GM12878 (cell line): ENCODE data around the gene ALCAM. TPM values are rescaled to one million over a fixed set of nuclear protein-coding genes. Genes with fewer than 3 reads are reported as not detected.

Source experiments
- ATAC-seq: fragments of 200-7000 bp; cut with Tn5 transposase; 3 replicates; pipeline ENCODE4 v1.9.1; 2020; ENCODE audit warnings: mild to moderate bottlenecking, moderate library complexity
- BruUV-seq: library from RNA; stranded (reverse); fragments of 400-500 nt; replicated peaks from 2 replicates; lab custom pipeline; 2021; lab: Mats Ljungman, UMichigan
- CTCF ChIA-PET: fragments of 300-600 bp; sonication (Branson Sonifier 250); formaldehyde crosslinking; extraction: SDS; loops from one replicate; lab custom pipeline; 2021; ENCODE audit warnings: inconsistent platforms; lab: Yijun Ruan, JAX
- POLR2A ChIA-PET: fragments of 350-600 bp; formaldehyde crosslinking; extraction: SDS; loops from one replicate; lab custom pipeline; 2021; ENCODE audit warnings: inconsistent platforms; lab: Charles Lee
- RAD21 ChIA-PET: fragments of 300-600 bp; sonication (Branson Sonifier 250); formaldehyde crosslinking; loops from one replicate; lab custom pipeline; 2023; ENCODE audit warnings: antibody characterized with exemption; ENCODE audit not compliant: unreplicated experiment; lab: Charles Lee
- SMC1A ChIA-PET: fragments of 300-600 bp; sonication (Branson Sonifier 250); formaldehyde crosslinking; loops from one replicate; lab custom pipeline; 2023; ENCODE audit not compliant: unreplicated experiment, uncharacterized antibody; lab: Charles Lee
- DNase-seq: peaks from one replicate; pipeline ENCODE4 v3.0.0-alpha.2; 2011; ENCODE audit warnings: low read depth, low spot score
- FAIRE-seq: peaks from 3 replicates; lab custom pipeline; 2011; peaks lifted over from hg19 to GRCh38; lab: Jason Lieb, UNC
- H2AFZ ChIP-seq: 2 replicates; pipeline ENCODE4 v1.6.0; 2011; ENCODE audit warnings: low read depth, low read length, control low read depth; ENCODE audit not compliant: control insufficient read depth
- H3K27ac ChIP-seq: 2 replicates; pipeline ENCODE4 v1.5.1; 2011; ENCODE audit warnings: control low read depth; ENCODE audit not compliant: control insufficient read depth, insufficient read depth
- H3K27me3 ChIP-seq, 2 experiments: replicated peaks in 1 of 2; 2 replicates each; pipeline versions ENCODE4 v1.6.0 to v1.6.1; 2011; ENCODE audit warnings: low read length in 1 of 2; ENCODE audit not compliant: control insufficient read depth in 2 of 2, insufficient read depth in 2 of 2
- H3K36me3 ChIP-seq, 2 experiments: 2 replicates each; pipeline ENCODE4 v1.5.1; 2011; ENCODE audit warnings: low read length in 1 of 2; ENCODE audit not compliant: control insufficient read depth in 2 of 2, insufficient read depth in 2 of 2
- H3K4me1 ChIP-seq: 2 replicates; pipeline ENCODE4 v1.6.1; 2011; ENCODE audit warnings: mild to moderate bottlenecking, low read length, moderate library complexity, mixed read lengths; ENCODE audit not compliant: control insufficient read depth, insufficient read depth
- H3K4me2 ChIP-seq: 2 replicates; pipeline ENCODE4 v1.6.0; 2011; ENCODE audit warnings: control low read depth; ENCODE audit not compliant: control insufficient read depth, insufficient read depth
- H3K4me3 ChIP-seq: fragments of 200-600 bp; sonication (generic); 2 replicates; pipeline ENCODE4 v1.5.1; 2016
- H3K79me2 ChIP-seq: 2 replicates; pipeline ENCODE4 v1.6.0; 2011; ENCODE audit warnings: low read length; ENCODE audit not compliant: control insufficient read depth, insufficient read depth
- H3K9ac ChIP-seq: 2 replicates; pipeline ENCODE4 v1.8.0; 2011; ENCODE audit warnings: low read length, control low read depth, mixed read lengths; ENCODE audit not compliant: control insufficient read depth, insufficient read depth
- H3K9me3 ChIP-seq: replicated peaks from 3 replicates; pipeline ENCODE4 v1.5.1; 2011; ENCODE audit warnings: mild to moderate bottlenecking, low read length; ENCODE audit not compliant: control insufficient read depth, insufficient read depth
- H4K20me1 ChIP-seq: 2 replicates; pipeline ENCODE4 v1.6.0; 2011; ENCODE audit not compliant: control insufficient read depth, insufficient read depth
- BCL11A ChIP-seq: IDR thresholded peaks from 2 replicates; pipeline ENCODE4 v1.6.1; 2011; ENCODE audit warnings: low read depth, low read length
- CEBPZ ChIP-seq: fragments of 150-350 bp; IDR thresholded peaks from 2 replicates; pipeline ENCODE4 v1.6.1; 2016; ENCODE audit warnings: low read depth, low read length
- DPF2 ChIP-seq: fragments of 450-650 bp; IDR thresholded peaks from 2 replicates; pipeline ENCODE4 v1.6.1; 2017; ENCODE audit warnings: mild to moderate bottlenecking
- EED ChIP-seq: sonication (generic); IDR thresholded peaks from 2 replicates; pipeline ENCODE4 v1.6.1; 2016; ENCODE audit warnings: antibody characterized with exemption, low read depth
- FOS ChIP-seq: IDR thresholded peaks from 3 replicates; pipeline ENCODE4 v1.6.1; 2011; ENCODE audit warnings: borderline replicate concordance; ENCODE audit not compliant: insufficient read length; ENCODE audit errors: extremely low read depth
- IKZF2 ChIP-seq, 2 experiments: fragments of 450-650 bp; IDR thresholded peaks; 2 replicates each; pipeline ENCODE4 v1.6.1; 2017; ENCODE audit warnings: mild to moderate bottlenecking in 2 of 2, moderate library complexity in 2 of 2
- MXI1 ChIP-seq: fragments of 150-350 bp; IDR thresholded peaks from 2 replicates; pipeline ENCODE4 v1.6.1; 2011; ENCODE audit warnings: low read depth, mild to moderate bottlenecking, inconsistent platforms, low read length, improper control_type of control experiment
- NFYA ChIP-seq: IDR thresholded peaks from 2 replicates; pipeline ENCODE4 v1.6.1; 2011; ENCODE audit warnings: low read depth, mild to moderate bottlenecking, low read length, improper control_type of control experiment, borderline replicate concordance
- NFYB ChIP-seq: IDR thresholded peaks from 2 replicates; pipeline ENCODE4 v1.6.1; 2011; ENCODE audit warnings: low read depth, mild to moderate bottlenecking, low read length, improper control_type of control experiment, moderate library complexity; ENCODE audit not compliant: insufficient read depth
- PAX8 ChIP-seq: fragments of 450-650 bp; IDR thresholded peaks from 2 replicates; pipeline ENCODE4 v1.6.1; 2017; ENCODE audit warnings: mild to moderate bottlenecking, moderate library complexity
- POLR2AphosphoS2 ChIP-seq: IDR thresholded peaks from 2 replicates; pipeline ENCODE4 v1.6.1; 2011; ENCODE audit warnings: low read depth, mild to moderate bottlenecking, low read length, improper control_type of control experiment, moderate library complexity
- SMAD1 ChIP-seq: fragments of 450-650 bp; IDR thresholded peaks from 2 replicates; pipeline ENCODE4 v1.6.1; 2018; ENCODE audit warnings: mild to moderate bottlenecking, low read depth; ENCODE audit not compliant: partially characterized antibody
- ZNF274 ChIP-seq: IDR thresholded peaks from one replicate; pipeline ENCODE4 v1.8.0; 2011; ENCODE audit not compliant: insufficient read length, insufficient read depth
- WGBS: methylation state at CpG from one replicate; pipeline ENCODE4 v1.1.6; 2016; ENCODE audit warnings: low lambda C conversion rate; ENCODE audit not compliant: insufficient replicate concordance, insufficient coverage; ENCODE audit errors: missing lambda C conversion rate; 5-methylcytosine and 5-hydroxymethylcytosine counted together
- in situ Hi-C: fragments of 300-500 bp; cut with MboI; formaldehyde crosslinking; loops from 9 replicates; pipeline ENCODE4 v1.14.3; 2018; ENCODE audit warnings: mixed read lengths
- intact Hi-C: fragments of 100-400 bp; cut with micrococcal nuclease; formaldehyde crosslinking; loops from one replicate; pipeline ENCODE4 v1.14.2; 2022; ENCODE audit not compliant: unreplicated experiment
- polyA plus RNA-seq, 11 experiments: library from polyadenylated mRNA; depleted of rRNA in 4 of 11; unstranded in 6 of 11; stranded (reverse) in 5 of 11; fragments of >200 nt; fragmentation: Nextera tagmentation in 4 of 11; fragmentation: Illumina TruSeq in 1 of 11; extraction: Ambion mirVana in 4 of 11; extraction: Trizol in 1 of 11; gene quantifications; 1 replicate in 1 of 11; 2 replicates in 10 of 11; pipeline versions ENCODE4 v1.2.1 to v1.2.3, GENCODE V29; 2011 to 2016; ENCODE audit warnings: inconsistent platforms in 2 of 11, missing spikeins in 2 of 11, low read depth in 1 of 11
- total RNA-seq, 4 experiments: library from RNA; depleted of rRNA in 3 of 4; stranded (reverse); fragments of >200 nt in 3 of 4; fragmentation: Illumina TruSeq in 1 of 4; extraction: Trizol in 1 of 4; gene quantifications; 2 replicates each; pipeline versions ENCODE4 v1.2.1 to v1.2.3, GENCODE V29; 2013 to 2021
- TF ChIP-seq, protein P1 (sequence below): fragments of 450-650 bp; formaldehyde crosslinking; IDR thresholded peaks from 2 replicates; pipeline ENCODE4 v1.4.0; 2022; ENCODE audit warnings: mild to moderate bottlenecking, moderate library complexity
- TF ChIP-seq, protein P2 (sequence below): fragments of 450-650 bp; formaldehyde crosslinking; IDR thresholded peaks from 2 replicates; pipeline ENCODE4 v1.4.0; 2020; ENCODE audit warnings: mild to moderate bottlenecking, moderate library complexity

ALCAM gene
- total and polyA plus RNA-seq, 10 of the 15 experiments (the other 5 are each of a cell fraction or from before 2014, with no cell fraction given) = 12.2 to 54.2 (median 32.6) TPM

DNA sequence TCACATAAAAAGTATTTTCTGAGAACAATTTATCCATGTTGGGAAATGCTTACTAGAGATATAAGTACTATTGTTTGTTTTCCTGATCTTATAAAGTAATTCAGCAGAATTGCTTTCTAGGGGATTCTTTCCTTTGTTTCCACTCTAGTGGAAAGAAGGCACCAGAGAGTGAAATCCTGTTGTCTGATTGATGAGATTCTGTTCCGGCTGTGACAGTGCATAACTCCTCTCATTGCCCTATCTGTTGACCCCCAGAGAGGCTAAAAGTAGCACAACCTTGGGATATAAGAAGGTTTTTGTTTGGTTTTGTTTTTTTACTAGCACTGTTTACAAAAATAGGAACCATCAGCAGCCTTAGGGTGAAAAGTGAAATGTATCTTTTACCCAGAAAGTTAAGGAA lies 114.1 kb downstream of the ALCAM start:
- H3K4me1 ChIP-seq = no peaks in the 10 kb centered on the region
- BruUV-seq = no TSS peak
- ChIA-PET SMC1A (interaction anchor here (1.4 kb wide), 1 partner anchor 43 kb away, joined by 3 read pairs; no protein-coding TSS in a partner anchor), CTCF (no interaction called here)
- H3K9ac ChIP-seq = no peak overlapping the region
- in situ Hi-C loops = no loop called here
- H3K36me3 ChIP-seq = no peaks in the 10 kb centered on the region
- WGBS = 100% methylated on average over 1 of the region's 1 CpG
- no peaks in the 10 kb centered on the region for H4K20me1 ChIP-seq
- no peak overlapping the region for H3K27ac ChIP-seq
- H3K4me2 ChIP-seq = no peak overlapping the region
- peaks cover 3% of the 10 kb centered on the region; the same call in 2 of the 3 replicates for H3K9me3 ChIP-seq
- no peak for FAIRE-seq
- no peak for TF ChIP-seq NFYB
- TF ChIP-seq BCL11A = no peak
- TF ChIP-seq FOS = no peak
- TF ChIP-seq IKZF2 (IDR thresholded peaks at IDR 0.05) = no peak
- TF ChIP-seq MXI1 = no peak
- TF ChIP-seq SMAD1 = no peak
- no peak for TF ChIP-seq PAX8
- TF ChIP-seq NFYA = no peak
- TF ChIP-seq POLR2AphosphoS2 = no peak
- TF ChIP-seq DPF2 = no peak
- TF ChIP-seq CEBPZ = no peak
- TF ChIP-seq, protein P1, sequence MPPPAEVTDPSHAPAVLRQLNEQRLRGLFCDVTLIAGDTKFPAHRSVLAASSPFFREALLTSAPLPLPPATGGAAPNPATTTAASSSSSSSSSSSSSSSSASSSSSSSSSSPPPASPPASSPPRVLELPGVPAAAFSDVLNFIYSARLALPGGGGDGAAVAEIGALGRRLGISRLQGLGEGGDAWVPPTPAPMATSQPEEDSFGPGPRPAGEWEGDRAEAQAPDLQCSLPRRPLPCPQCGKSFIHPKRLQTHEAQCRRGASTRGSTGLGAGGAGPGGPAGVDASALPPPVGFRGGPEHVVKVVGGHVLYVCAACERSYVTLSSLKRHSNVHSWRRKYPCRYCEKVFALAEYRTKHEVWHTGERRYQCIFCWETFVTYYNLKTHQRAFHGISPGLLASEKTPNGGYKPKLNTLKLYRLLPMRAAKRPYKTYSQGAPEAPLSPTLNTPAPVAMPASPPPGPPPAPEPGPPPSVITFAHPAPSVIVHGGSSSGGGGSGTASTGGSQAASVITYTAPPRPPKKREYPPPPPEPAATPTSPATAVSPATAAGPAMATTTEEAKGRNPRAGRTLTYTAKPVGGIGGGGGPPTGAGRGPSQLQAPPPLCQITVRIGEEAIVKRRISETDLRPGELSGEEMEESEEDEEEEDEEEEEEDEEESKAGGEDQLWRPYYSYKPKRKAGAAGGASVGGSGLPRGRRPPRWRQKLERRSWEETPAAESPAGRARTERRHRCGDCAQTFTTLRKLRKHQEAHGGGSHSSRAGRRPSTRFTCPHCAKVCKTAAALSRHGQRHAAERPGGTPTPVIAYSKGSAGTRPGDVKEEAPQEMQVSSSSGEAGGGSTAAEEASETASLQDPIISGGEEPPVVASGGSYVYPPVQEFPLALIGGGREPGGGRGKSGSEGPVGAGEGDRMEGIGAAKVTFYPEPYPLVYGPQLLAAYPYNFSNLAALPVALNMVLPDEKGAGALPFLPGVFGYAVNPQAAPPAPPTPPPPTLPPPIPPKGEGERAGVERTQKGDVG (CRISPR knock-in tag) = no peak
- TF ChIP-seq ZNF274 = no peak
- TF ChIP-seq, protein P2, sequence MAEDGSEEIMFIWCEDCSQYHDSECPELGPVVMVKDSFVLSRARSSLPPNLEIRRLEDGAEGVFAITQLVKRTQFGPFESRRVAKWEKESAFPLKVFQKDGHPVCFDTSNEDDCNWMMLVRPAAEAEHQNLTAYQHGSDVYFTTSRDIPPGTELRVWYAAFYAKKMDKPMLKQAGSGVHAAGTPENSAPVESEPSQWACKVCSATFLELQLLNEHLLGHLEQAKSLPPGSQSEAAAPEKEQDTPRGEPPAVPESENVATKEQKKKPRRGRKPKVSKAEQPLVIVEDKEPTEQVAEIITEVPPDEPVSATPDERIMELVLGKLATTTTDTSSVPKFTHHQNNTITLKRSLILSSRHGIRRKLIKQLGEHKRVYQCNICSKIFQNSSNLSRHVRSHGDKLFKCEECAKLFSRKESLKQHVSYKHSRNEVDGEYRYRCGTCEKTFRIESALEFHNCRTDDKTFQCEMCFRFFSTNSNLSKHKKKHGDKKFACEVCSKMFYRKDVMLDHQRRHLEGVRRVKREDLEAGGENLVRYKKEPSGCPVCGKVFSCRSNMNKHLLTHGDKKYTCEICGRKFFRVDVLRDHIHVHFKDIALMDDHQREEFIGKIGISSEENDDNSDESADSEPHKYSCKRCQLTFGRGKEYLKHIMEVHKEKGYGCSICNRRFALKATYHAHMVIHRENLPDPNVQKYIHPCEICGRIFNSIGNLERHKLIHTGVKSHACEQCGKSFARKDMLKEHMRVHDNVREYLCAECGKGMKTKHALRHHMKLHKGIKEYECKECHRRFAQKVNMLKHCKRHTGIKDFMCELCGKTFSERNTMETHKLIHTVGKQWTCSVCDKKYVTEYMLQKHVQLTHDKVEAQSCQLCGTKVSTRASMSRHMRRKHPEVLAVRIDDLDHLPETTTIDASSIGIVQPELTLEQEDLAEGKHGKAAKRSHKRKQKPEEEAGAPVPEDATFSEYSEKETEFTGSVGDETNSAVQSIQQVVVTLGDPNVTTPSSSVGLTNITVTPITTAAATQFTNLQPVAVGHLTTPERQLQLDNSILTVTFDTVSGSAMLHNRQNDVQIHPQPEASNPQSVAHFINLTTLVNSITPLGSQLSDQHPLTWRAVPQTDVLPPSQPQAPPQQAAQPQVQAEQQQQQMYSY = no peak
- TF ChIP-seq EED = no peak
- TF ChIP-seq, all 136 proteins: peak for 0
- RAD21 ChIA-PET = no interaction called here
- H2AFZ ChIP-seq = no peak overlapping the region
- no peaks in the 10 kb centered on the region for H3K27me3 ChIP-seq
- DNase-seq (no peak), ATAC-seq (no peak)
- no peaks in the 10 kb centered on the region for H3K79me2 ChIP-seq
- POLR2A ChIA-PET = no interaction called here
- H3K4me3 ChIP-seq = no peak overlapping the region
- intact Hi-C loops = no loop called here
